Posterior cingulate gyrus (tissue), 11 donors: ENCODE data around the gene OPA3.

Source experiments
- DNase-seq, 10 donors: peaks; one replicate each; pipeline versions ENCODE4 v3.0.0 to v3.0.0-alpha.2; 2020 to 2021; ENCODE audit warnings: mixed read lengths in 3 of 10
- intact Hi-C: fragments of 100-400 bp; cut with DNase I; formaldehyde crosslinking; loops from one replicate; pipeline ENCODE4 v1.15.1; 2023

The OPA3 gene

GRCh38 chr19:45506989-45507871 is 77.4 kb downstream of the OPA3 start, which contains the start of gene VASP:
Gene VASP, plus strand, starts transcription at chr19:45507479. Its CDS starts 293 bp downstream, at chr19:45507772.
- DNase-seq = peak; percentile 77 to 97 (median 84)
- intact Hi-C loops = no loop called here

DNA sequence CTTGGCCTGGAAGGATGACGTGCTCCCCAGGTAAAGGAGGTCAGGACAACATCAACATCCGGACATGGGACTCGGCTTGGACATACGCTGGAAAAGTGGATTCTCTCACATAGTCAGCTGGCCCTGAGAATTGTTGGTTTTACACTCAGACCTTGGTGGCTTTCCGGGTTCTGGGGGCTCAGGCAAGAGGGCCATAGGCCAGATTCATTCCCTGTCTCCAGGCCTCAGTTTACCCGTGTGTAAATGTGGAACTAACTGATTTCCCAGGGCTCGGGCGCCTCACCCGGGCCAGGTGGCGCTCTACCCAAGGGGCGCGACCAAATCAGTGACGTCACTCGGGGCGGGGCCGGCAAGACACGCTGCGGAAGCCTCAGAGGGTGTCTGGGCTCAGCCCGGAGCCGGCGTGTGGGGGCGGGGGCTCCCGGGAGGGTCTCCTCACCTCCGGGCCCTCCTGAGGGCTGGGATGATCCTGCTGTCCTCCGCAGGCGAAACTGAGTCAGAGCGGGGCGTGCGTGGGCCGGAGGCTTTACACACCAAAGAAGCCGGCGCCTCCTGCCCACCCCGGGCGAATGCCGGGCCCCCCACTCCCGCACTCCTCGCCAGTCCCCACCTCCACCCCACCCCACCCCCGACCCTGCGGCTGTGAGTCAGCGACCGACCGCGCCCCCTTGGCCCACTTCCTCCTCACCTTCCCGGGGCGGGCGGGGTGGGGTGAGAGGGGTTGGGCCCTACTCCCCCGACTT is 78.2 kb downstream of the OPA3 start:
- intact Hi-C loops = no loop called here
- DNase-seq = peak; percentile 86 to 99 (median 94)

- DNase-seq = peak in 1 of 10 donors; percentile 57
- intact Hi-C loops = no loop called here
Observed at GRCh38 chr19:45505996-45506245, 78.7 kb downstream of the OPA3 start.

- intact Hi-C loops = no loop called here
Observed at GRCh38 chr19:45505151-45505995, 79.2 kb downstream of the OPA3 start.

DNA sequence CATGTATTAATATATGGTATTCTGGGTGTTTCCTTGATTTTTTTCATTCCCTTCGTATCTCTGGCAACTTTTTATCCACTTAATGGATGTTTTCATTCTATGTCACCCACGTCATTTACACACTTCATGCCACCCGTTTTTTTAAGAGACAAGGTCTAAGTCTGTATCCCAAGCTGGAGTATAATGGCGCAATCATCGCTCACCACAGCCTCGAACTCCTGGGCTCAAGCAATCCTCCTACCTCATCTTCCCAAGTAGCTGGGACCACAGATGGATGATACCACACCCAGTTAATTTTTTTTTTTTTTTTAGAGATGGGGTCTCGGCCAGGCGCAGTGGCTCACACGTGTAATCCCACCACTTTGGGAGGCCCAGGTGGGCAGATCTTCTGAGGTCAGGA is 80.7 kb downstream of the OPA3 start:
- no peak for DNase-seq
- intact Hi-C loops = no loop called here

More at GRCh38 chr19:45505151-45505995, 79.2 kb downstream of the OPA3 start:
- DNase-seq = peak in 1 of 10 donors; percentile 55

DNA sequence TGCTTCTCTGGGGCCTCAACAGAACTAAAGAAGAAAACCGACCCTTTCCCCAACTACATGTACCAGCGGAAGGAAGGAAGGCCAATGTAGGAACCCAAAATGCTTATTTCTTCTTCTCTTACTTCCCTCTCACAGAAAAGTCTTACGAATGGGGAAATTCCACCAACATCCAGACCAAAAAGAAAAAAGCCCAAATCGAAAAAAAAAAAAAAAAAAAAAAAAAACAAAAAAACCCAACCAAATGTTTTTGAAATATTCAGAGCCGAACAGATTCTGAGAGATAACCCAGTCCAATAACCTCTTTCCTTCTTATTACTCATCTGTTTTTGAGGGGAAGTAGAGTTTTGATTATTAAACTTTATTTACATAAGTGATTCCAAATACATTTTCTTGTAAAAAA is 82.5 kb downstream of the OPA3 start:
- intact Hi-C loops = no loop called here
- DNase-seq = no peak

- intact Hi-C loops = no loop called here
- peak in 1 of 10 donors; percentile 40 for DNase-seq
Observed at GRCh38 chr19:45501730-45502014, 82.9 kb downstream of the OPA3 start.

GRCh38 chr19:45500918-45501729 is 83.5 kb downstream of the OPA3 start:
- intact Hi-C loops = no loop called here
- no peak for DNase-seq

- intact Hi-C loops = no loop called here
Observed at GRCh38 chr19:45499196-45500180, 85.1 kb downstream of the OPA3 start.

DNA sequence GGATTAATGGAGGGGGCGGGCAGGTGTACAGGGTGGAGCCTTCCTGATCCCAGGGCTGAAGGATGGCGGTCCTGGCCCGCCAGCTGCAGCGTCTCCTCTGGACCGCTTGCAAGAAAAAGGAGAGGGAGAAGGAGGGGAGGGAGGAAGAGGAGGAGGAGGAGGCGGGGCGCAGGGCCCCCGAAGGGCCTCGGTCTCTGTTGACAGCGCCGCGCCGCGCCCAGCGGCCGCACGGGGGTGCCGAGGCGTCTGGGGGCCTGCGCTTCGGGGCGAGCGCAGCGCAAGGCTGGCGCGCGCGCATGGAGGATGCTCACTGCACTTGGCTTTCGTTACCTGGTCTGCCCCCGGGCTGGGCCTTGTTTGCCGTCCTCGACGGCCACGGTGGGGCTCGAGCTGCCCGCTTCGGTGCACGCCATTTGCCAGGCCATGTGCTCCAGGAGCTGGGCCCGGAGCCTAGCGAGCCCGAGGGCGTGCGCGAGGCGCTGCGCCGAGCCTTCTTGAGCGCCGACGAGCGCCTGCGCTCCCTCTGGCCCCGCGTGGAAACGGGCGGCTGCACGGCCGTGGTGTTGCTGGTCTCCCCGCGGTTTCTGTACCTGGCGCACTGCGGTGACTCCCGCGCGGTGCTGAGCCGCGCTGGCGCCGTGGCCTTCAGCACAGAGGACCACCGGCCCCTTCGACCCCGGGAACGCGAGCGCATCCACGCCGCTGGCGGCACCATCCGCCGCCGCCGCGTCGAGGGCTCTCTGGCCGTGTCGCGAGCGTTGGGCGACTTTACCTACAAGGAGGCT is 86.0 kb downstream of the OPA3 start, which contains the start of gene PPM1N:
Gene PPM1N (plus strand): TSS at position 33 of the 785 bp plus-strand sequence. CDS start 30 bp downstream, at position 63.
- intact Hi-C loops = no loop called here
- peak in 3 of 10 donors; percentile 36 to 88 (median 85) for DNase-seq

More at GRCh38 chr19:45499196-45500180, 85.1 kb downstream of the OPA3 start:
- DNase-seq = peak in 1 of 10 donors; percentile 84

DNA sequence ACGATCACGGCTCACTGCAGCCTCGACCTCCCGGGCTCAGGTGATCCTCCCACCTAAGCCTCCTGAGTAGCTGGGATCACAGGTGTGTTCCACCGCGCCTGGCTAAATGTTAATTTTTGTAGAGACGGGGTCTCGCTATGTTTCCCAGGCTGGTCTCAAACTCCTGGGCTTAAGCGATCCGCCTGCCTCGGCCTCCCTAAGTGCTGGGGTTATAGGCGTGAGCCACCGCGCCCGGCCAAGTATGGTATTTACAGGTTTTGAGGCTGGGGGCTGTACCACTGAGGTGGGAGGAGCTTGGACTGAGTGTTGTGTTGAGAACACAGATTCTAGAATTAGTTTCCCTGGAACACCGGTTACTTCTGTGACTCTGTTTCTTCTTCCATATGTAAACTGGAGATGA is 86.8 kb downstream of the OPA3 start:
- intact Hi-C loops = no loop called here
- no peak for DNase-seq

GRCh38 chr19:45496349-45496953 is 88.2 kb downstream of the OPA3 start:
- intact Hi-C loops = no loop called here
- DNase-seq = peak in 3 of 10 donors; percentile 33 to 90 (median 85)

DNA sequence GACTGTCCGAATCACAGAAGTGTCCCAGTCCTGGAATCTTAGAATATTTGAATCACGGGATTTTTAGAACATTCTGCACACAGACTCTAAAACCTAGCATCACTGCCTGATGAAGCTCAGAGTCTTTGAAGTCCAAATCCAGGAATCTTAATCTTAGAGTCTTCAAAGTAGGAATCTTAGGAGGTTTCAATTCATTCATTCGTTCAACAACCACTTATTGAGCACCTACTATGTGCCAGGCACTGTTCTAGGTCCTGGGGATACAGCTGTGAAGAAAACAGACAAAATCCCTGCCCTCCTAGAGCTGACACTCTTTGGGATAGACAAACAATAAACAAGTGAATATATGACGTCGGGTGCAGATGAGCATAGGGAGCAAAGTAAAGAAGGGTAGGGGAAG is 89.4 kb downstream of the OPA3 start:
- intact Hi-C loops = no loop called here
- no peak for DNase-seq

DNA sequence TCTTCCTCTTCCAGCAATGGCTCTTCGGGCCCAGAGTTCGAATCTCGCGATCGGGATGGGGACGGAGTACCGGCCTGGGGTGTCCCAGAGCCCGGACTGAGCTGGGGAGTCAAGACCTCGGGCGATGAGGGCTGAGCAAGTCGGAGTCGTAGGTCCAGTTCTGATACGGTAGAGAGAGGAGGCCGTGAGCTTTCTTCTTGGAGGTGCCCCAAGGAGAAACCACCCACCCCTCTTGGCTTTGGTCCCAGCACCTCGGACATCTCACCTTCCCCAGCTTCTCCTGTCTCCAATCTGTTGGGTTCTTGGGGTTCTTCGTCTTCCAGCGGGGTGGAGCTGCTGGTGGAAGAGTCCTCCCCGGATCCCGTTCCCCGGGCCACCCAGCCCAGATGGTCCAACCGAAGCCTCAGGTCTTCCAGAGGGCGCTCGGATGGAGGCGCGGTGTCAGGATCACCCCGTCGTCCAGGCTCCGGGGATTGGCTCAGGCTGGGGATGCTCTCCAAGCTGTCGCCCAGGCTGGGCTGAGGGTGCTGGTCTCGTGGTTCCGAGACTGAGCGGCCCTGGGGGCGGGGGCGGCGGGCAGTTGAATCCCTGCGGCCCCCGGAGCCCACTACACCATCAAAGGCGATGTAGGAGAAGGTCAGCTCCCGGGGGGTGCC is 90.2 kb downstream of the OPA3 start:
- DNase-seq = no peak
- intact Hi-C loops = no loop called here

DNA sequence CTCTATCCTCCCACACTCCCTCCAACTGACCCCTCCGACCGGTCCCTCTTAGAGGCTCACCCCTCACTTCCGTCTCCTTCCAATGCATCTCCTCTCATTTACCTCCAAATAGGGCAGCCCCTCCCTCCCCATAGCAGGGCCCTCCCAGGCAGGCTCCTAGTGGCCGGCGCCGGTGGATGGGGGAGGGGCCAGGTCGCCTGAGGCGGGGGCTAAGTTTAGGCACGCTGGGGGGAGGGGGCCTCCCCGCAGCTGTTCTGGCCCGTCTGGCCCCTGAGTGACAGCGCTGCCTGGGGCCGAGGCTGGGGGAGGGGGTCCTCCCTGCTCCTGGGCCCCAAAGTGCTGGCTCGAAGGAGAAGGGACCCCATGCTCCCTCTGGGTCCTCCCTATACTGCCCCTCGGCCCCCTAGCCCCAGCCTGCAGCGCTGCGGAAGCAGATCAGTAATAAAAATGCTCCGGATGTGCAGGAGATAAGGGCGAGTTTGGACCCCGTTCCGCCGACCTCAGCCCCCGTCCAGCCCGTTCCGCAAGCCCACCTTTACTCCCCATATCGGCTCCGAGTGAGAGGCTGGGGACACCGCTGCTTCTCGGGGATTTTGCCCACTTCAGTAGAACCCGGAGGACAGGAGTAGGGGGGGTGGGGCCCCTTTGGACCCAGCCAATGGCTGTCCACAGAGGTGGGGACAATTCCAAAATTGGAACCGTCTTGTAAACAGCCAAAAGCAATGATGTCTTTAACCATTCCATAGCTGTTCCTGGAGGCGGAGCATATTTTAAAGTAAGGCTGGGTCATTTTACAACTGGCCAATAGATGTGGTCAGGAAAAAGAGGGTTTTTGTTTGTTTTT is 91.8 kb downstream of the OPA3 start:
- intact Hi-C loops = no loop called here
- DNase-seq = peak in 8 of 10 donors; percentile 31 to 94 (median 72)

DNA sequence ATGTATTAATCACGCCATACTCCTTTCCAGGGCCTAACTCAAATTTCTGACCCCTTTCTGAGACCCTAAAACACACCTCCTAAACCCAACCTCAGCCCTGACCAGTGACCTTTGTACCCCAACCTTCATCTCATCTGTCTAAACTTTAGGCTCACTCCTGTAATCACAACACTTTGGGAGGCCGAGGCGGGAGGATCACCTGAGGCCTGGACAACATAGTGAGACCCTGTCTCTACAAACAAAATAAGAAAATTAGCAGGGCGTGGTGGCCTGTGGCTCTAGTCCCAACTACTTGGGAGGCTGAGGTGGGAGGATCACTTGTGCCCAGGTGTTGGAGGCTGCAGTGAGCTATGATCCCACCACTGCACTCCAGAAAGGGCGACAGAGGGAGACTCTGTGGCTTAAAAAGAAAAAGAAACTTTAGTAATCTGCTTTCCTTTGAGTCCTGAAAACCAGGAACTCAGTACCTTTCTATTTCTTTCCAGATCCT is 92.4 kb downstream of the OPA3 start:
- intact Hi-C loops = no loop called here
- DNase-seq = no peak
